Right atrium auricular region (tissue), 2 donors: ENCODE measurements around the gene LRP2. TPM values are rescaled to one million over a fixed set of nuclear protein-coding genes. Genes with fewer than 3 reads are reported as not detected.
"Not testable (repeated sequence)": the region's sequence is repeated elsewhere in the genome, so short reads cannot be mapped to it uniquely, and the experiment has no call there.

ENCODE experiments used
- DNase-seq: peaks from one replicate; pipeline ENCODE4 v3.0.0-alpha.2; 2019; ENCODE audit warnings: low spot score
- H3K27ac ChIP-seq, 2 donors: fragments of 200-600 bp; sonication (generic); 1 replicate in 1 of 2; 2 replicates in 1 of 2; pipeline ENCODE4 v1.5.1; 2016 to 2019
- H3K27me3 ChIP-seq, 2 donors: fragments of 200-600 bp; sonication (generic); one replicate each; pipeline versions ENCODE4 v1.5.1 to v1.6.0; 2017 to 2019
- H3K36me3 ChIP-seq: fragments of 200-600 bp; sonication (generic); one replicate; pipeline ENCODE4 v1.5.1; 2016
- H3K4me1 ChIP-seq, 2 donors: fragments of 200-600 bp; sonication (generic); one replicate each; pipeline versions ENCODE4 v1.5.1 to v1.6.0; 2017 to 2019
- H3K4me3 ChIP-seq, 2 donors: fragments of 200-600 bp; sonication (generic); 1 replicate in 1 of 2; 2 replicates in 1 of 2; pipeline ENCODE4 v1.5.1; 2017 to 2019; ENCODE audit warnings: mild to moderate bottlenecking in 1 of 2, moderate library complexity in 1 of 2
- H3K9me3 ChIP-seq, 2 donors: fragments of 200-600 bp; sonication (generic); one replicate each; pipeline ENCODE4 v1.5.1; 2019
- total RNA-seq, 2 donors: library from RNA; depleted of rRNA; stranded (reverse); fragments of >200 nt; gene quantifications; one replicate each; pipeline ENCODE4 v1.1.0, GENCODE V29; 2016
- TF ChIP-seq, protein P1 (sequence below), 2 donors: fragments of 200-600 bp; sonication (generic); IDR thresholded peaks; one replicate each; pipeline ENCODE4 v1.5.1; 2019; ENCODE audit warnings: antibody characterized with exemption in 2 of 2

The LRP2 gene
- total RNA-seq, 2 donors from 2014 or later = 8.1 to 14.8 TPM

DNA sequence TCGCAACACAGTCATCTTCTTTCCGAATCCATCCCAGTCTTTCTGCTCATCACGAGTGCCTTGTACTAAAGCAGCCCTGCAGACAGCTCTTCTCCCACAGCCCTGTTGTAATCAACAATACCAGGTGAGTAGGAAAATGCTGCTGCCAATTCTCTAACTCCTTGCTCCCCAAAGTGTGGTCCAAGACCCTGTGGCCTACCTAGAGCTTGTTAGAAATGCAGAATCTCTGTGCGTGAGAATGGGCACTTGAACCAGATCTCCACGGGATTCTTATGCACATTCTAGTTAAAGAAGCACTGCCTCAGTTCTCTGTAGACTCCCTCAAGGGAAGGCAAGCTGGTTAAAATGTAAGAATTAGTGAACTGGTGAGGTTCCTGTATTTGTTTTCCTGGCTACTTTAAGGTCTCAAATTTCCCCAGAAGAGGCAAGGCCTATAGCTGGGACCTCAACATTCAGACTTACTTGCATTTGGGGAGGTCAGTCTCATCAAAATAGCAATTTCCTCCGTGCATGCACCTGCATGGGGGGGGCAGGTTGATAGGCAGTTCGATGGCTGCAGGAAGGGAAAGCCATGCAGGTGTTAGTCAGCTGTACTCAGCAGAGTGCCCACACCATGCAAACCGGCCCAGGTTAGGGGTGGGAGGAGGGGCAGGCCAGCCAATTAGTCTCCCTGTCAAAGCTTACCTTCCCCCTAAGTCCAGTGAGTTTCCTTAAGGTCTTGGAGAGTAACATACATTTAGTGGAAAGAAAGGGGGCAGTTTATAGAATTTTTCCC, 222.2 kb downstream of the LRP2 start:
- no peak for DNase-seq
- H3K27me3 ChIP-seq = no peaks in the 10 kb centered on the region
- no peaks in the 10 kb centered on the region for H3K4me1 ChIP-seq
- TF ChIP-seq, protein P1, sequence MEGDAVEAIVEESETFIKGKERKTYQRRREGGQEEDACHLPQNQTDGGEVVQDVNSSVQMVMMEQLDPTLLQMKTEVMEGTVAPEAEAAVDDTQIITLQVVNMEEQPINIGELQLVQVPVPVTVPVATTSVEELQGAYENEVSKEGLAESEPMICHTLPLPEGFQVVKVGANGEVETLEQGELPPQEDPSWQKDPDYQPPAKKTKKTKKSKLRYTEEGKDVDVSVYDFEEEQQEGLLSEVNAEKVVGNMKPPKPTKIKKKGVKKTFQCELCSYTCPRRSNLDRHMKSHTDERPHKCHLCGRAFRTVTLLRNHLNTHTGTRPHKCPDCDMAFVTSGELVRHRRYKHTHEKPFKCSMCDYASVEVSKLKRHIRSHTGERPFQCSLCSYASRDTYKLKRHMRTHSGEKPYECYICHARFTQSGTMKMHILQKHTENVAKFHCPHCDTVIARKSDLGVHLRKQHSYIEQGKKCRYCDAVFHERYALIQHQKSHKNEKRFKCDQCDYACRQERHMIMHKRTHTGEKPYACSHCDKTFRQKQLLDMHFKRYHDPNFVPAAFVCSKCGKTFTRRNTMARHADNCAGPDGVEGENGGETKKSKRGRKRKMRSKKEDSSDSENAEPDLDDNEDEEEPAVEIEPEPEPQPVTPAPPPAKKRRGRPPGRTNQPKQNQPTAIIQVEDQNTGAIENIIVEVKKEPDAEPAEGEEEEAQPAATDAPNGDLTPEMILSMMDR (IDR thresholded peaks at IDR 0.05) = no peak
- no peaks in the 10 kb centered on the region for H3K9me3 ChIP-seq
- H3K36me3 ChIP-seq = no peaks in the 10 kb centered on the region
- H3K27ac ChIP-seq = no peak overlapping the region
- H3K4me3 ChIP-seq = no peak overlapping the region

DNA sequence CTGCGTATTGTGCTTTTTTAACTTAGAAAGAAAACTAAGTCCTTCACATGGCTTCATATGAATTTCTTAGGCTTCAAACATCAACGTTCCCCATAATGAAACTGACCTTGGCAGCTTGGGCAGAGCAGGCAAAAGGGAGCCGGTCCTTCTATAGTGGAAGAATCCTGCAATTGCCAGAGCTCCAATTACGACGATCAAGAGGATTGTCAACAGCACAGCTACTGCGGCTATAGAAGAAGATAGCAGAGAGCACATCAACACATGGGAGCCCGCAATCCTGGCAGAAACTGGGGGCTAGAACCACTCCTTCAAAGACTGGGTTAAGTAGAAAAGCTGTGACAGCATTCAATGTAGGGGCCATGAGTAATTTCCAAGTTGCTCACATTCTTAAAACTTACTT, 223.2 kb downstream of the LRP2 start:
- H3K4me1 ChIP-seq = no peaks in the 10 kb centered on the region
- TF ChIP-seq, protein P1 (IDR thresholded peaks at IDR 0.05) = no peak
- H3K9me3 ChIP-seq = no peaks in the 10 kb centered on the region
- H3K27me3 ChIP-seq = no peaks in the 10 kb centered on the region
- no peak for DNase-seq
- H3K4me3 ChIP-seq = no peak overlapping the region
- H3K36me3 ChIP-seq = no peaks in the 10 kb centered on the region
- H3K27ac ChIP-seq = no peak overlapping the region

DNA sequence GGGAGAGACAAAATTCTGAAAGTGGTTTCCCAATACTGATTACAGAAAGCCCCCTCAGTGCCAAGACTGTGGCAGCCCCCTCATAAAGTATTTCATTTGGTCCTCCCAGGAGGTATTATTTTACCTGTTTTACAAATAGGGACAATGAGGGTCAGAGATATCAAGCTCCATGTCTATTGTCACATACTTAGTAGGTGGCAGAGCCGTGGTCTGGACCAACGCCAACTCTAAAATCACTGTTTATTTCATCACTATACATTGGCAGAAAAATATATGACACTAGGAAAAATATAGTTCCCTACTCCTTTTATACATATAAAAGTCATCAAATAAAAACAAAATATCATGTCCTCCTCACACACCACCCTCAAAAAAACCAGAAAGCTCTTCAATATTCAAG, 224.4 kb downstream of the LRP2 start:
- Histone ChIP-seq H3K4me3 (no peak overlapping the region), H3K36me3 (no peaks in the 10 kb centered on the region), H3K4me1 (no peaks in the 10 kb centered on the region), H3K9me3 (no peaks in the 10 kb centered on the region), H3K27me3 (no peaks in the 10 kb centered on the region), H3K27ac (no peak overlapping the region)
- TF ChIP-seq, protein P1 (IDR thresholded peaks at IDR 0.05) = no peak
- DNase-seq = no peak

DNA sequence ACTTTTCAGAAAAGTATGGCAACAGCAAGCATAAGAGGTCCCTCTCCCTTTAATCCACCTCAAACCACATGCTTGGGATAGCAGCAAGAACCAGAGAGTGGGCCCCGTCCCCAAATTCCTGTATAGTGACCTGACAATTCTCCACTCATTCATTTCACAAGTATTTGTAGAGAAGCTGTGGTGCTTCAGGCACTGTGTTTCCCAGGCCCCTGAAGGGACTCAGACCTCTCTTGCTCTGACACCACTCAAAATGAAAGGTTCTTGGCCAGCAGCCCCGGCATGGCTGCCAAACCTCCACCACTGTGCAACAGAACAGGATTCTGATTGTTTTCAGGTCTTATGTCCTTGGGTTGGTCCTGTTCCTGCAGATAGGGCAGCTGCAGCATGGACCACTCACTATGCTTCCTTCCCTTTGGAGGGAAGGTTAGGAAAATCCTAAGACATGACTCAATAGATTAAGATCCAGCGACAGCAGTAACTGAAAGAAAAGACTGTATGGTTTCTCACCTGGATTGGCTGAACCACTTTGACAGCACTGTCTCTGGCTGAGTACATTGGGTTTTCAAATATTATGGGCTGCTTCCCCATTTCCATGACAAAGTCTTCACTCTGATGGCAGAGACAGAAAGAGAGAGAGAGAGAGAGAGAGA, 225.3 kb downstream of the LRP2 start:
- H3K4me3 ChIP-seq = no peak overlapping the region
- DNase-seq = no peak
- no peaks in the 10 kb centered on the region for H3K27me3 ChIP-seq
- H3K4me1 ChIP-seq = no peaks in the 10 kb centered on the region
- no peak overlapping the region for H3K27ac ChIP-seq
- no peaks in the 10 kb centered on the region for H3K9me3 ChIP-seq
- no peaks in the 10 kb centered on the region for H3K36me3 ChIP-seq
- TF ChIP-seq, protein P1 (IDR thresholded peaks at IDR 0.05) = no peak

DNA sequence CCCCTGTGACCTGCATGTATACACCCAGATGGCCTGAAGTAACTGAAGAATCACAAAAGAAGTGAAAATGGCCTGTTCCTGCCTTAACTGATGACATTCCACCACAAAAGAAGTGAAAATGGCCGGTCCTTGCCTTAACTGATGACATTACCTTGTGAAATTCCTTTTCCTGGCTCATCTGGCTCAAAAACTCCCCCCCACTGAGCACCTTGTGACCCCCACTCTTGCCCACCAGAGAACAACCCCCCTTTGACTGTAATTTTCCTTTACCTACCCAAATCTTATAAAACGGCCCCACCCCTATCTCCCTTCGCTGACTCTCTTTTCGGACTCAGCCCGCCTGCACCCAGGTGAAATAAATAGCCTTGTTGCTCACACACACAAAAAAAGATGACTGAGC, 225.9 kb downstream of the LRP2 start:
- not testable (repeated sequence) for H3K4me3 ChIP-seq, H3K4me1 ChIP-seq, H3K9me3 ChIP-seq, H3K27ac ChIP-seq, H3K27me3 ChIP-seq, DNase-seq, H3K36me3 ChIP-seq

DNA sequence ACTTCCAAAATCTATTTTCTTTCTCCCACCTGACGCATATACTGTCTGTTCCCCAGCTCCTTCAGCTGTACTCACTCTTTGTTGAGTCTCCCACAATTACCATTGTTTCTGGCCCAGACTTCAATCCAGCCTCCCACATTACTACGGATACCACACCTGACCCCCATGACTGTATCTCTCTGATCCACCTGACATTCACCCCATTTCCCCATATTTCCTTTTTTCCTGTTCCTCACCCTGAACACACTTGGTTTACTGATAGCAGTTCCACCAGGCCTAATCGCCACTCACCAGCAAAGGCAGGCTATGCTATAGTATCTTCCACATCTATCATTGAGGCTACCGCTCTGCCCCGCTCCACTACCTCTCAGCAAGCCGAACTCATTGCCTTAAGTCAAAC, 228.1 kb downstream of the LRP2 start:
- not testable (repeated sequence) for DNase-seq, H3K4me1 ChIP-seq, H3K27ac ChIP-seq, H3K27me3 ChIP-seq, H3K4me3 ChIP-seq, H3K36me3 ChIP-seq, H3K9me3 ChIP-seq
